NB4 (cell line): ENCODE data around the gene HMBS.

Source experiments
- CTCF ChIP-seq: IDR thresholded peaks from one replicate; pipeline ENCODE4 v1.5.1; 2012; ENCODE audit warnings: low read depth, low read length
- POLR2A ChIP-seq: IDR thresholded peaks from 2 replicates; pipeline ENCODE4 v1.6.1; 2011; ENCODE audit warnings: mild to moderate bottlenecking; ENCODE audit not compliant: insufficient read length; ENCODE audit errors: extremely low read depth
- TF ChIP-seq, protein P1 (sequence below): IDR thresholded peaks from 2 replicates; pipeline ENCODE4 v1.6.1; 2011; ENCODE audit warnings: low read depth, low read length

DNA sequence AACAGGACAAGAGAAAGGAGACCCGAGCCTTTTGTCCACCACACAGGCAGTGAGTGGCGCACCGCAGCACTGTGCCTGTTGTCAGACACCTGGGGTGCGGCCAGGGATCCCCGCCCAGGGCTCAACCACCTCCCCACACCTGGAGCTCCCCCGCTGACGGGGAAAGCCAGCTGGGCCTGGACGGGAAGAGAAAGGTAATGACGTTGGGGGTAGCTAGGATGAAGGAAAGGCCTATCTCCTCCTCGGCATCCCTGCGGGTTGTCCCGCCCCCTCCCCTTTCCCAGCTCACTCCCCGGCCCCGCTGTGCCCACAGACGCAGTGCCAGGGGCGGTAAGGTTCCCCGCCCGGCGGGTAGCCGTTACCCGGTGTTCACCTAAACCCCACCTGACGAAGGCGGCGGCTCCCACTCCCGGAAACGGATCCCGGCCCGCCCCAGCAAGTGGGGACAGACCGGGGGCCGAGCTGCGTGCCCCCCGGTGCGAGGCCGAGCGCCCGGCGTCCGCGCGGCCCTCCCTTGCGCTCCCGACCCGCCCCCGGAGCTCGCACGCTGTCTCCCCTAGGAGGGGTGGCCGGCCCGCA is 28.2 kb upstream of the HMBS start:
- TF ChIP-seq CTCF (no peak), POLR2A (no peak)
- TF ChIP-seq, protein P1, sequence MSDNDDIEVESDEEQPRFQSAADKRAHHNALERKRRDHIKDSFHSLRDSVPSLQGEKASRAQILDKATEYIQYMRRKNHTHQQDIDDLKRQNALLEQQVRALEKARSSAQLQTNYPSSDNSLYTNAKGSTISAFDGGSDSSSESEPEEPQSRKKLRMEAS, result no peak
